Glutamatergic neuron (in vitro differentiated cells): ENCODE measurements around the gene FBXL5. TPM values are rescaled to one million over a fixed set of nuclear protein-coding genes. Genes with fewer than 3 reads are reported as not detected.

Experiments used
- DNase-seq: peaks from one replicate; pipeline ENCODE4 v3.0.0; 2022
- H3K27ac Mint-ChIP-seq: one replicate; pipeline ENCODE4 v1.8.0; 2020; ENCODE audit warnings: mild to moderate bottlenecking, mixed read lengths, inconsistent platforms; ENCODE audit not compliant: unreplicated experiment
- H3K27me3 Mint-ChIP-seq: one replicate; pipeline ENCODE4 v1.8.0; 2020; ENCODE audit warnings: mild to moderate bottlenecking, moderate library complexity, mixed read lengths, inconsistent platforms; ENCODE audit not compliant: unreplicated experiment
- H3K36me3 Mint-ChIP-seq: one replicate; pipeline ENCODE4 v1.8.0; 2020; ENCODE audit warnings: mild to moderate bottlenecking, mixed read lengths, inconsistent platforms; ENCODE audit not compliant: unreplicated experiment
- H3K4me1 Mint-ChIP-seq: one replicate; pipeline ENCODE4 v1.8.0; 2020; ENCODE audit warnings: mild to moderate bottlenecking, low read depth, mixed read lengths, inconsistent platforms; ENCODE audit not compliant: unreplicated experiment
- H3K4me3 Mint-ChIP-seq: one replicate; pipeline ENCODE4 v1.8.0; 2020; ENCODE audit warnings: mild to moderate bottlenecking, mixed read lengths, inconsistent platforms; ENCODE audit not compliant: unreplicated experiment
- H3K9me3 Mint-ChIP-seq: one replicate; pipeline ENCODE4 v1.8.0; 2020; ENCODE audit warnings: mild to moderate bottlenecking, moderate library complexity, mixed read lengths, inconsistent platforms; ENCODE audit not compliant: unreplicated experiment
- total RNA-seq: library from RNA; stranded (reverse); fragmentation: NEBNext Ultra II Directional; extraction: Animal tissue kit (Norgen Biotek cat#: 25700); gene quantifications from one replicate; pipeline ENCODE4 v1.2.1, GENCODE V29; 2021; ENCODE audit not compliant: unreplicated experiment
- TF ChIP-seq, protein P1 (sequence below): fragments of 200-600 bp; sonication (generic); IDR thresholded peaks from one replicate; pipeline ENCODE4 v1.5.0; 2021; ENCODE audit not compliant: partially characterized antibody, unreplicated experiment

FBXL5 gene
- total RNA-seq, 1 donor from 2014 or later = 62.2 TPM

DNA sequence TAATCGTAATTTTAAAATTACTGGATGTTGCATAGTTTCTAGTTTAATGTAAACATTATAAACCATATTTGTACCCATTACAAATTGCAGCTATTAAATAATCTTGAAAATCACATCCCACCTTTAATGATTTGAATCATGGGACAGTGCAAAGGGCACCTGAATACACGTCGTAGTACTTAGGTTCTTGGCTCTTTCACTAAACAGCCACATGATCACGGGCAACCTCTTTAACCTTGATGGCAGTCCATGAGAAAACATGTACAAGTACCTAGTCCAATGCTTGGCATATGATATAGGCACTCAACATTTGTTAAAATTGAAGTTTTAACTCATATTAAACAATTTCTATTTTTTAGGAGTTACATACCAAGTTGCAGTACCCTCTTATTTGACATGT, 11.8 kb upstream of the FBXL5 start:
- no peak overlapping the region for H3K27ac Mint-ChIP-seq

DNA sequence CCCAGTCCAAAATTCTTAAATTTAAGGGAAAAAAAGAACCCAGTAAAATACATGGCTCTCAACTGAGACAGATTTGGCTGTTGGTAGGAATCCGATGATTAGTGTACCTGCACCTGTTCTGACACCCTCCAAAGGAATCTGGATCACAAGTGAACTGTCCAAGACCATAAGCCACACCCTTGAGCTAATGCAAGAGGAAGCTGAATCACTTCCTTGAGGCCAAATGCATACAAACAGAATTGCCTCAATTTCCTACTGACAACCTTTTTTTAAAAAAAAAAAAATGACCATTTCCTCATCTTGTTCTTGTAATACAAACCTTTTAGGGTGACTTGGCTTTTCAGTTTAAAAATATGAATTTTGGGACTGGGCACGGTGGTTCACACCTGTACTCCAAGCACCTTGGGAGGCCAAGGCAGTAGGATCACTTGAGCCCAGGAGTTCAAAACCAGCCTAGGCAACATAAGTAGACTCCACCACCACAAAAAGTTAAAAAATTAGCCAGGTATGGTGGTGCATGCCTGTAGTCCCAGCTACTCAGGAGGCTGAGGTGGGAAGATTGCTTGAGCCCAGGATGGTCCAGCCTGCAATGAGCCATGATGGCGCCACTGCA, 10.7 kb upstream of the FBXL5 start:
- H3K9me3 Mint-ChIP-seq = no peaks in the 10 kb centered on the region
- DNase-seq = no peak
- no peaks in the 10 kb centered on the region for H3K4me1 Mint-ChIP-seq
- H3K27me3 Mint-ChIP-seq = no peaks in the 10 kb centered on the region
- H3K27ac Mint-ChIP-seq = no peak overlapping the region
- H3K36me3 Mint-ChIP-seq = no peaks in the 10 kb centered on the region
- no peak overlapping the region for H3K4me3 Mint-ChIP-seq
- TF ChIP-seq, protein P1, sequence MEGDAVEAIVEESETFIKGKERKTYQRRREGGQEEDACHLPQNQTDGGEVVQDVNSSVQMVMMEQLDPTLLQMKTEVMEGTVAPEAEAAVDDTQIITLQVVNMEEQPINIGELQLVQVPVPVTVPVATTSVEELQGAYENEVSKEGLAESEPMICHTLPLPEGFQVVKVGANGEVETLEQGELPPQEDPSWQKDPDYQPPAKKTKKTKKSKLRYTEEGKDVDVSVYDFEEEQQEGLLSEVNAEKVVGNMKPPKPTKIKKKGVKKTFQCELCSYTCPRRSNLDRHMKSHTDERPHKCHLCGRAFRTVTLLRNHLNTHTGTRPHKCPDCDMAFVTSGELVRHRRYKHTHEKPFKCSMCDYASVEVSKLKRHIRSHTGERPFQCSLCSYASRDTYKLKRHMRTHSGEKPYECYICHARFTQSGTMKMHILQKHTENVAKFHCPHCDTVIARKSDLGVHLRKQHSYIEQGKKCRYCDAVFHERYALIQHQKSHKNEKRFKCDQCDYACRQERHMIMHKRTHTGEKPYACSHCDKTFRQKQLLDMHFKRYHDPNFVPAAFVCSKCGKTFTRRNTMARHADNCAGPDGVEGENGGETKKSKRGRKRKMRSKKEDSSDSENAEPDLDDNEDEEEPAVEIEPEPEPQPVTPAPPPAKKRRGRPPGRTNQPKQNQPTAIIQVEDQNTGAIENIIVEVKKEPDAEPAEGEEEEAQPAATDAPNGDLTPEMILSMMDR = no peak

More for the DNA sequence above, 11.8 kb upstream of the FBXL5 start:
- TF ChIP-seq, protein P1 = no peak
- DNase-seq = no peak
- Mint-ChIP-seq H3K4me1 (no peaks in the 10 kb centered on the region), H3K36me3 (no peaks in the 10 kb centered on the region), H3K9me3 (no peaks in the 10 kb centered on the region), H3K4me3 (no peak overlapping the region), H3K27me3 (no peaks in the 10 kb centered on the region)

DNA sequence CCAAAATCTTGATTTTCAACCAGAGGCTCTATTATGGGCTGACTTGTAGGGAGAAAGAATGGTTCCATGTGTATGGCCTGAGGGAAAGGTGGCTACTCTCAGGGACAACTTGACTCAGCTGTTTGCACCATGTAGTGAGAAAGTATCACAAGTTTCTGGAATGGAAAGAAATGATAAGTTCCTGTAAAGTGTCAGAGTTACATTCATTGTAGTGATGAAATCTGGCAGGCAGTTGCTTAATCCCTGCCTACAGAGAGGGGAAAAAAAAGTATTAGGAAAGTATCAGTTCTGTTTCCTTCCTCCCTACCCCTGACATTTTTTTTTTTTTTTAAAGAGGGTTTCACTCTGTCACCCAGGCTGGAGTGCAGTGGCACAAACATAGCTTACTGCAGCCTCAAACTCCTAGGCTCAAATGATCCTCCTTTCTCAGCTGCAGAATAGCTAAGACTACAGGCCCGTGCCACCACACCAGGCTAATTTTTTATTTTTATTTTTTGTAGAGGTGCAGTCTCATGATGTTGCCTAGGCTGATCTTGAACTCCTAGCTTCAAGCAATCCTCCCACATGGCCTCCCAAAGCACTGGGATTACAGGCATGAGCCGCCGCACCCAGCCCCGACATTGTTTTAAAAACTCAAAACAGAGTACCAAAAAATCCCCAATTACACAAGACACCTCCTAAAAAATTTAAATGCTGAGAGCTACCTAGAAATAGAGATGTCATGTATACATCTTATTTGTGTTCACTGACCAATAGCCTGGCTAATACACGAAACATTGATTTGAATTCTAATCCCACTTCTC, 4.8 kb upstream of the FBXL5 start:
- peaks cover 4% of the 10 kb centered on the region for H3K9me3 Mint-ChIP-seq
- no peak overlapping the region for H3K27ac Mint-ChIP-seq
- H3K4me1 Mint-ChIP-seq = peaks cover 5% of the 10 kb centered on the region
- H3K36me3 Mint-ChIP-seq = no peaks in the 10 kb centered on the region
- DNase-seq = no peak
- TF ChIP-seq, protein P1 = no peak
- H3K4me3 Mint-ChIP-seq = no peak overlapping the region
- peaks cover 8% of the 10 kb centered on the region for H3K27me3 Mint-ChIP-seq

DNA sequence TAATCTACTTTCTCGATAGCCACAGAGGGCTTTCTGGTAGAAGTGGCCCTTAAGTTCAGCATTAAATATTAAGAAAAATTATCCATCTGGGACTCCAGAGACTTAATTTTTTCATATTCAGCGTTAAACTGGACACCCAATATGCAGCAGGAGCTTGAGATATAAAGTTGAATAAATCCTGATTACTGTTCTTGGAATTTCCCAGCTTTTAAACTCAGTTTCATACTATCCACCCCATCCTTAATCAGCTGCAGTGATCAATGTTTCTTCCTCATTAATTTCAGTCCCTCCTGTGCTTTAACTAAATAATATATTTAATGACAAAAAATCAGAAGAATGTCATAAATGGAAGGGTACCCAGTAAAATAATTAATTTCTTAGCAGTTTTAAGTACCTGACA, 3.6 kb upstream of the FBXL5 start:
- Mint-ChIP-seq H3K4me1 (peaks cover 5% of the 10 kb centered on the region), H3K9me3 (peaks cover 6% of the 10 kb centered on the region), H3K27me3 (peaks cover 11% of the 10 kb centered on the region), H3K36me3 (no peaks in the 10 kb centered on the region), H3K27ac (no peak overlapping the region), H3K4me3 (no peak overlapping the region)
- TF ChIP-seq, protein P1 = no peak
- no peak for DNase-seq
